HepG2 (cell line): ENCODE results near the gene PHTF1. TPM values are rescaled to one million over a fixed set of nuclear protein-coding genes. Genes with fewer than 3 reads are reported as not detected.

Source experiments
- ATAC-seq: fragments of 200-7000 bp; cut with Tn5 transposase; 3 replicates; pipeline ENCODE4 v1.9.1; 2020; ENCODE audit warnings: mild to moderate bottlenecking, moderate library complexity
- BruUV-seq: library from RNA; stranded (reverse); fragments of 400-500 nt; replicated peaks from 2 replicates; lab custom pipeline; 2021; lab: Mats Ljungman, UMichigan
- CTCF ChIA-PET: fragments of 300-600 bp; formaldehyde crosslinking; extraction: SDS; loops from one replicate; lab custom pipeline; 2021; ENCODE audit warnings: low total read pairs, inconsistent platforms, low intra/inter-chr PET ratio; lab: Yijun Ruan, JAX
- POLR2A ChIA-PET: fragments of 350-600 bp; sonication (Branson Sonifier 250); formaldehyde crosslinking; loops from one replicate; lab custom pipeline; 2020; ENCODE audit warnings: antibody characterized with exemption, inconsistent platforms; lab: Yijun Ruan, JAX
- DNase-seq: peaks from one replicate; pipeline ENCODE4 v3.0.0-alpha.2; 2015; ENCODE audit warnings: low spot score
- FAIRE-seq: peaks from 3 replicates; lab custom pipeline; 2011; peaks lifted over from hg19 to GRCh38; lab: Jason Lieb, UNC
- H2AFZ ChIP-seq: one replicate; pipeline ENCODE4 v1.6.1; 2011; ENCODE audit warnings: low read length, inconsistent platforms
- H3K27ac ChIP-seq: fragments of 300-600 bp; 3 replicates; pipeline ENCODE4 v1.8.0; 2011; ENCODE audit warnings: mixed run types, mild to moderate bottlenecking, mixed read lengths, low read length, inconsistent platforms; ENCODE audit not compliant: insufficient read depth; ENCODE audit errors: extremely low read length
- H3K27me3 ChIP-seq, 2 experiments: fragments of 200-600 bp in 1 of 2; 2 replicates in 1 of 2; 3 replicates in 1 of 2; pipeline versions ENCODE4 v1.6.0 to v1.8.0; 2011; ENCODE audit warnings: low read length in 2 of 2, mild to moderate bottlenecking in 2 of 2, moderate library complexity in 2 of 2, inconsistent platforms in 1 of 2; ENCODE audit not compliant: insufficient read depth in 2 of 2, control insufficient read depth in 1 of 2
- H3K36me3 ChIP-seq, 2 experiments: fragments of 200-600 bp in 1 of 2; replicated peaks in 1 of 2; 2 replicates in 1 of 2; 3 replicates in 1 of 2; pipeline versions ENCODE4 v1.5.1 to v1.8.0; 2011; ENCODE audit warnings: low read length in 2 of 2, inconsistent platforms in 1 of 2; ENCODE audit not compliant: insufficient read depth in 2 of 2, control insufficient read depth in 1 of 2
- H3K4me1 ChIP-seq: 2 replicates; pipeline ENCODE4 v1.5.1; 2012; ENCODE audit warnings: low read length, inconsistent platforms; ENCODE audit not compliant: insufficient read depth
- H3K4me2 ChIP-seq: 2 replicates; pipeline ENCODE4 v1.6.0; 2011; ENCODE audit warnings: low read depth, low read length, inconsistent platforms
- H3K4me3 ChIP-seq, 3 experiments: fragments of 200-600 bp in 1 of 3; sonication (generic), shearing (Covaris generic) in 1 of 3; replicated peaks in 1 of 3; 2 replicates each; pipeline ENCODE4 v1.5.1; 2011 to 2016; ENCODE audit warnings: low read length in 3 of 3, inconsistent platforms in 2 of 3, low read depth in 2 of 3, mild to moderate bottlenecking in 2 of 3, control low read depth in 1 of 3, mixed read lengths in 1 of 3; ENCODE audit not compliant: insufficient read depth in 1 of 3
- H3K79me2 ChIP-seq: one replicate; pipeline ENCODE4 v1.6.1; 2011; ENCODE audit warnings: low read length, inconsistent platforms; ENCODE audit not compliant: insufficient read depth
- H3K9ac ChIP-seq: 2 replicates; pipeline ENCODE4 v1.6.0; 2011; ENCODE audit warnings: mild to moderate bottlenecking, low read depth, low read length, inconsistent platforms; ENCODE audit not compliant: insufficient read depth
- H3K9me3 ChIP-seq: 2 replicates; pipeline ENCODE4 v1.5.1; 2012; ENCODE audit warnings: mild to moderate bottlenecking, low read length
- H4K20me1 ChIP-seq: 2 replicates; pipeline ENCODE4 v1.6.0; 2011; ENCODE audit warnings: inconsistent platforms, mild to moderate bottlenecking, low read length, moderate library complexity; ENCODE audit not compliant: insufficient read depth
- EED ChIP-seq: sonication (generic); formaldehyde crosslinking; IDR thresholded peaks from 2 replicates; pipeline ENCODE4 v1.5.0; 2020; ENCODE audit warnings: mild to moderate bottlenecking, missing genetic modification reagents
- GABPA ChIP-seq, 2 experiments: IDR thresholded peaks; 2 replicates each; pipeline ENCODE4 v1.6.1; 2011 to 2016; ENCODE audit warnings: low read depth in 2 of 2, low read length in 1 of 2, missing biosample characterization in 1 of 2, missing genetic modification characterization in 1 of 2
- KLF16 ChIP-seq, 2 experiments: sonication (generic) in 1 of 2; formaldehyde crosslinking in 1 of 2; IDR thresholded peaks; 2 replicates each; pipeline versions ENCODE4 v1.6.1 to v1.8.0; 2016 to 2023; ENCODE audit warnings: missing genetic modification reagents in 2 of 2, missing compliant biosample characterization in 1 of 2
- MAFK ChIP-seq, 2 experiments: IDR thresholded peaks in 1 of 2; conservative IDR thresholded peaks in 1 of 2; 2 replicates each; pipeline ENCODE4 v1.6.1; 2011; ENCODE audit warnings: improper control_type of control experiment in 2 of 2, low read length in 2 of 2
- RAD21 ChIP-seq: fragments of 450-650 bp; formaldehyde crosslinking; IDR thresholded peaks from 2 replicates; pipeline ENCODE4 v1.5.0; 2020; ENCODE audit warnings: mild to moderate bottlenecking
- RFXAP ChIP-seq: sonication (generic); formaldehyde crosslinking; IDR thresholded peaks from 2 replicates; pipeline ENCODE4 v1.4.0; 2020; ENCODE audit warnings: missing genetic modification reagents, borderline replicate concordance
- SNAI1 ChIP-seq: sonication (generic); formaldehyde crosslinking; IDR thresholded peaks from 2 replicates; pipeline ENCODE4 v1.5.0; 2020; ENCODE audit warnings: mild to moderate bottlenecking, missing genetic modification reagents, borderline replicate concordance
- ZFP36 ChIP-seq: fragments of 150-350 bp; IDR thresholded peaks from 2 replicates; pipeline ENCODE4 v1.6.1; 2018; ENCODE audit warnings: borderline replicate concordance, low read length, low read depth; ENCODE audit not compliant: partially characterized antibody
- ZFYVE20 ChIP-seq: sonication (generic); formaldehyde crosslinking; IDR thresholded peaks from 2 replicates; pipeline ENCODE4 v1.8.0; 2023; ENCODE audit warnings: low read depth, mild to moderate bottlenecking, moderate library complexity, missing genetic modification reagents, borderline replicate concordance
- ZMYM2 ChIP-seq: sonication (generic); formaldehyde crosslinking; IDR thresholded peaks from 2 replicates; pipeline ENCODE4 v1.8.0; 2022; ENCODE audit warnings: mild to moderate bottlenecking, missing genetic modification reagents
- ZNF10 ChIP-seq: sonication (generic); formaldehyde crosslinking; IDR thresholded peaks from 2 replicates; pipeline ENCODE4 v1.4.0; 2020; ENCODE audit warnings: mild to moderate bottlenecking, low read depth, missing genetic modification reagents, borderline replicate concordance
- ZNF3 ChIP-seq: IDR thresholded peaks from 2 replicates; pipeline ENCODE4 v1.7.0; 2017; ENCODE audit warnings: inconsistent platforms
- ZNF451 ChIP-seq: sonication (generic); formaldehyde crosslinking; IDR thresholded peaks from 2 replicates; pipeline ENCODE4 v1.5.0; 2020; ENCODE audit warnings: mild to moderate bottlenecking, missing genetic modification reagents
- ZNF570 ChIP-seq: sonication (generic); formaldehyde crosslinking; IDR thresholded peaks from 2 replicates; pipeline ENCODE4 v1.4.0; 2020; ENCODE audit warnings: mild to moderate bottlenecking, missing genetic modification reagents, borderline replicate concordance
- ZNF720 ChIP-seq: sonication (generic); formaldehyde crosslinking; IDR thresholded peaks from 2 replicates; pipeline ENCODE4 v1.4.0; 2020; ENCODE audit warnings: missing genetic modification reagents
- ZNF772 ChIP-seq: sonication (generic); formaldehyde crosslinking; IDR thresholded peaks from 2 replicates; pipeline ENCODE4 v1.5.0; 2020; ENCODE audit warnings: mild to moderate bottlenecking, missing genetic modification reagents
- ZNF777 ChIP-seq: sonication (generic); formaldehyde crosslinking; IDR thresholded peaks from 2 replicates; pipeline ENCODE4 v1.4.0; 2020; ENCODE audit warnings: missing genetic modification reagents
- WGBS: methylation state at CpG from one replicate; pipeline ENCODE4 v1.1.6; 2017; ENCODE audit warnings: low lambda C conversion rate; 5-methylcytosine and 5-hydroxymethylcytosine counted together
- in situ Hi-C: cut with HindIII; loops from 2 replicates; pipeline ENCODE4 v1.10.0; 2017; ENCODE audit warnings: low pct_unique_long_range_greater_than_20kb; ENCODE audit not compliant: extremely low pct_ligation_motif_present
- intact Hi-C: fragments of 100-400 bp; cut with micrococcal nuclease; formaldehyde crosslinking; loops from one replicate; pipeline ENCODE4 v1.10.0; 2022; ENCODE audit not compliant: unreplicated experiment
- polyA plus RNA-seq, 8 experiments: library from polyadenylated mRNA; depleted of rRNA in 3 of 8; stranded (reverse) in 7 of 8; unstranded in 1 of 8; fragments of >200 nt; fragmentation: Illumina TruSeq in 4 of 8; extraction: Trizol in 4 of 8; gene quantifications; 2 replicates each; pipeline versions ENCODE4 v1.2.1 to v1.2.3, GENCODE V29; 2011 to 2016; ENCODE audit warnings: low read depth in 4 of 8, missing spikeins in 1 of 8, mixed read lengths in 1 of 8; ENCODE audit not compliant: insufficient read depth in 1 of 8
- total RNA-seq, 5 experiments: library from RNA; depleted of rRNA; stranded (reverse); fragments of >200 nt; fragmentation: Illumina TruSeq; extraction: Trizol; gene quantifications; 2 replicates each; pipeline ENCODE4 v1.2.3, GENCODE V29; 2016; ENCODE audit warnings: low read depth in 1 of 5
- TF ChIP-seq, protein P1 (sequence below): sonication (generic); formaldehyde crosslinking; IDR thresholded peaks from 2 replicates; pipeline ENCODE4 v1.4.0; 2020; ENCODE audit warnings: missing genetic modification reagents
- TF ChIP-seq, protein P2 (sequence below): sonication (generic); formaldehyde crosslinking; IDR thresholded peaks from 2 replicates; pipeline ENCODE4 v1.8.0; 2022; ENCODE audit warnings: missing genetic modification reagents, mild to moderate bottlenecking, borderline replicate concordance

PHTF1 gene
- total and polyA plus RNA-seq, 2 of the 13 experiments (the other 11 are each of a cell fraction or from before 2014, with no cell fraction given), result 5.0 to 19.7 TPM

- TF ChIP-seq ZMYM2, result no peak
- no peak for TF ChIP-seq GABPA (IDR thresholded peaks at IDR 0.05; ENCODE audit: low read depth, low read length)
- no peak for TF ChIP-seq GABPA (CRISPR knock-in tag; IDR thresholded peaks at IDR 0.05; ENCODE audit: low read depth)
- TF ChIP-seq ZNF570 (CRISPR knock-in tag), result no peak
- no peak for TF ChIP-seq ZNF451 (CRISPR knock-in tag)
- TF ChIP-seq, protein P1, sequence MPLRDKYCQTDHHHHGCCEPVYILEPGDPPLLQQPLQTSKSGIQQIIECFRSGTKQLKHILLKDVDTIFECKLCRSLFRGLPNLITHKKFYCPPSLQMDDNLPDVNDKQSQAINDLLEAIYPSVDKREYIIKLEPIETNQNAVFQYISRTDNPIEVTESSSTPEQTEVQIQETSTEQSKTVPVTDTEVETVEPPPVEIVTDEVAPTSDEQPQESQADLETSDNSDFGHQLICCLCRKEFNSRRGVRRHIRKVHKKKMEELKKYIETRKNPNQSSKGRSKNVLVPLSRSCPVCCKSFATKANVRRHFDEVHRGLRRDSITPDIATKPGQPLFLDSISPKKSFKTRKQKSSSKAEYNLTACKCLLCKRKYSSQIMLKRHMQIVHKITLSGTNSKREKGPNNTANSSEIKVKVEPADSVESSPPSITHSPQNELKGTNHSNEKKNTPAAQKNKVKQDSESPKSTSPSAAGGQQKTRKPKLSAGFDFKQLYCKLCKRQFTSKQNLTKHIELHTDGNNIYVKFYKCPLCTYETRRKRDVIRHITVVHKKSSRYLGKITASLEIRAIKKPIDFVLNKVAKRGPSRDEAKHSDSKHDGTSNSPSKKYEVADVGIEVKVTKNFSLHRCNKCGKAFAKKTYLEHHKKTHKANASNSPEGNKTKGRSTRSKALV, result no peak
- TF ChIP-seq RAD21 (CRISPR knock-in tag), result no peak
- no peak for TF ChIP-seq ZNF777
- TF ChIP-seq SNAI1 (CRISPR knock-in tag), result no peak
- no peak for TF ChIP-seq ZNF3 (CRISPR knock-in tag)
- TF ChIP-seq ZFP36, result no peak
- TF ChIP-seq ZNF720 (CRISPR knock-in tag), result no peak
- no peak for TF ChIP-seq ZNF772 (CRISPR knock-in tag)
These were observed 26.5 kb downstream of the PHTF1 start (continued) for GRCh38 chr1:113732802-113733201.

GRCh38 chr1:113721010-113721409, 38.3 kb downstream of the PHTF1 start:
- no TSS peak for BruUV-seq
- ChIA-PET CTCF (no interaction called here), POLR2A (no interaction called here)
- Histone ChIP-seq H4K20me1 (no peaks in the 10 kb centered on the region), H3K36me3 (peaks cover 0 to 27% of the 10 kb centered on the region in 2 experiments; a peak in 2 of 5 replicates), H2AFZ (no peak overlapping the region), H3K27me3 (no peaks in the 10 kb centered on the region), H3K4me1 (no peaks in the 10 kb centered on the region), H3K9me3 (peaks cover 7% of the 10 kb centered on the region), H3K4me3 (no peak overlapping the region), H3K27ac (no peak overlapping the region), H3K4me2 (no peak overlapping the region), H3K79me2 (no peaks in the 10 kb centered on the region), H3K9ac (no peak overlapping the region)
- no peak for FAIRE-seq
- 96% methylated on average over 2 of the region's 2 CpGs for WGBS
- ATAC-seq, result no peak
- no peak for DNase-seq
- intact Hi-C loops, result no loop called here
- in situ Hi-C loops, result no loop called here
- TF ChIP-seq KLF16 (CRISPR knock-in tag; IDR thresholded peaks at IDR 0.05) (no peak), ZNF10 (CRISPR knock-in tag) (no peak), EED (CRISPR knock-in tag) (no peak), RFXAP (CRISPR knock-in tag) (no peak), ZFYVE20 (CRISPR knock-in tag) (no peak), MAFK (conservative IDR thresholded peaks at IDR 0.05 in 1 of 2, IDR thresholded peaks at IDR 0.05 in 1 of 2; ENCODE audit: low read length in 2 of 2) (no peak)
- TF ChIP-seq, protein P2, sequence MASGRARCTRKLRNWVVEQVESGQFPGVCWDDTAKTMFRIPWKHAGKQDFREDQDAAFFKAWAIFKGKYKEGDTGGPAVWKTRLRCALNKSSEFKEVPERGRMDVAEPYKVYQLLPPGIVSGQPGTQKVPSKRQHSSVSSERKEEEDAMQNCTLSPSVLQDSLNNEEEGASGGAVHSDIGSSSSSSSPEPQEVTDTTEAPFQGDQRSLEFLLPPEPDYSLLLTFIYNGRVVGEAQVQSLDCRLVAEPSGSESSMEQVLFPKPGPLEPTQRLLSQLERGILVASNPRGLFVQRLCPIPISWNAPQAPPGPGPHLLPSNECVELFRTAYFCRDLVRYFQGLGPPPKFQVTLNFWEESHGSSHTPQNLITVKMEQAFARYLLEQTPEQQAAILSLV (CRISPR knock-in tag), result no peak
